ENCODE results near the gene ANO6. TPM values are rescaled to one million over a fixed set of nuclear protein-coding genes. Genes with fewer than 3 reads are reported as not detected.

ANO6 gene
- total and polyA plus RNA-seq, 12 donors: 8.9 to 52.2 (median 40.9) TPM

DNA sequence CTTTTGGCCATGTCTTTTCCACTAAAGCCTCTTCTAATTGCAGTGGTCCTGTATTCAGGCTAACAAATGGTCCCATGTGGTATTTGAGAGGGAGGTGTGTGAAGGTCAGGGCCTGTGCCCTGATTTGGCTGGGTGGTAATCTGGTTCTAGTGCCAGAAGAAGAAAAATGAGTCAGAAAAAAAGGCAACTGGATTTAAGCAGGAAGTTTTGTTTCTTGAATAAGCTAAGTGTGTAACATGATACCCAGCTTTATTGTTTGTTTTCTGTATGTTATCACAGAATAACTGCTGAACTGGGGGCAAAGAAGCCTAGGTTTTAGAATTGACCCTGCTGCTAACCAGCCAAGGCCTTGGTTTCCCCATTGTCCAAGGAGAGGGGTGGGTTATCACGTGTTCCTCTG lies 134.0 kb downstream of the ANO6 start:
- no peak overlapping the region for H3K4me3 ChIP-seq
- TF ChIP-seq, protein P1, sequence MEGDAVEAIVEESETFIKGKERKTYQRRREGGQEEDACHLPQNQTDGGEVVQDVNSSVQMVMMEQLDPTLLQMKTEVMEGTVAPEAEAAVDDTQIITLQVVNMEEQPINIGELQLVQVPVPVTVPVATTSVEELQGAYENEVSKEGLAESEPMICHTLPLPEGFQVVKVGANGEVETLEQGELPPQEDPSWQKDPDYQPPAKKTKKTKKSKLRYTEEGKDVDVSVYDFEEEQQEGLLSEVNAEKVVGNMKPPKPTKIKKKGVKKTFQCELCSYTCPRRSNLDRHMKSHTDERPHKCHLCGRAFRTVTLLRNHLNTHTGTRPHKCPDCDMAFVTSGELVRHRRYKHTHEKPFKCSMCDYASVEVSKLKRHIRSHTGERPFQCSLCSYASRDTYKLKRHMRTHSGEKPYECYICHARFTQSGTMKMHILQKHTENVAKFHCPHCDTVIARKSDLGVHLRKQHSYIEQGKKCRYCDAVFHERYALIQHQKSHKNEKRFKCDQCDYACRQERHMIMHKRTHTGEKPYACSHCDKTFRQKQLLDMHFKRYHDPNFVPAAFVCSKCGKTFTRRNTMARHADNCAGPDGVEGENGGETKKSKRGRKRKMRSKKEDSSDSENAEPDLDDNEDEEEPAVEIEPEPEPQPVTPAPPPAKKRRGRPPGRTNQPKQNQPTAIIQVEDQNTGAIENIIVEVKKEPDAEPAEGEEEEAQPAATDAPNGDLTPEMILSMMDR (IDR thresholded peaks at IDR 0.05): no peak
- no peaks in the 10 kb centered on the region for H3K9me3 ChIP-seq
- no peak for ATAC-seq
- WGBS, 2 donors: 98 to 100% methylated on average over 1 of the region's 1 CpG
- peaks cover 0 to 87% (median 35%) of the 10 kb centered on the region in 9 donors for H3K36me3 ChIP-seq
- H3K4me1 ChIP-seq: peaks cover 0 to 23% (median 0%) of the 10 kb centered on the region in 9 donors
- intact Hi-C loops (cut with DNase I): loop anchor here in 1 of 10 donors (10.0 kb wide), 1 partner anchor 75 kb away; no protein-coding TSS in a partner anchor
- H3K27ac ChIP-seq: no peak overlapping the region
- no peak for DNase-seq
- H3K27me3 ChIP-seq: no peaks in the 10 kb centered on the region

DNA sequence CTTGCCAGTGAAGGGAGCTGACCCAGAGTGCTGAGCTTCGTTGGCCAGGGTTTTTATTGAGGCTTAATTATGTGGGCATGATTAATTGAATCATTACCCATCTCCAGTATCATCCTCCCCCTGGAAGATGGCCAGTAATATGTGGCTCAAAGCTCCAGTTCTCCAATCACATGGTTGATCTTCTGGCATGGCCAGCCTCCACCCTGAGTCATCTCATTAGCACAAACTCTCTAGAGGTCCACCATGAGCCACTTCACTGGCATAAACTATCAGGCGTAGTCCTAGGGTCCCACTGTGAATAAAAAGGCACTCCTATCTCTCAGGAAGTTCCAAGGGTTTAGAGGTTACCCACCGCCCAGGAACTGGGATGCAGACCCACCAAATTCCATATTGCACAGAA lies 135.0 kb downstream of the ANO6 start:
- DNase-seq: no peak
- no peaks in the 10 kb centered on the region for H3K27me3 ChIP-seq
- H3K4me3 ChIP-seq: no peak overlapping the region
- H3K36me3 ChIP-seq: peaks cover 0 to 97% (median 35%) of the 10 kb centered on the region in 9 donors
- ATAC-seq: no peak
- H3K27ac ChIP-seq: no peak overlapping the region
- 94 to 98% methylated on average over 3 of the region's 3 CpGs for WGBS, 2 donors
- TF ChIP-seq, protein P1 (IDR thresholded peaks at IDR 0.05): no peak
- H3K9me3 ChIP-seq: no peaks in the 10 kb centered on the region
- intact Hi-C loops (cut with DNase I): no loop called here
- H3K4me1 ChIP-seq: peaks cover 0 to 16% (median 0%) of the 10 kb centered on the region in 9 donors

DNA sequence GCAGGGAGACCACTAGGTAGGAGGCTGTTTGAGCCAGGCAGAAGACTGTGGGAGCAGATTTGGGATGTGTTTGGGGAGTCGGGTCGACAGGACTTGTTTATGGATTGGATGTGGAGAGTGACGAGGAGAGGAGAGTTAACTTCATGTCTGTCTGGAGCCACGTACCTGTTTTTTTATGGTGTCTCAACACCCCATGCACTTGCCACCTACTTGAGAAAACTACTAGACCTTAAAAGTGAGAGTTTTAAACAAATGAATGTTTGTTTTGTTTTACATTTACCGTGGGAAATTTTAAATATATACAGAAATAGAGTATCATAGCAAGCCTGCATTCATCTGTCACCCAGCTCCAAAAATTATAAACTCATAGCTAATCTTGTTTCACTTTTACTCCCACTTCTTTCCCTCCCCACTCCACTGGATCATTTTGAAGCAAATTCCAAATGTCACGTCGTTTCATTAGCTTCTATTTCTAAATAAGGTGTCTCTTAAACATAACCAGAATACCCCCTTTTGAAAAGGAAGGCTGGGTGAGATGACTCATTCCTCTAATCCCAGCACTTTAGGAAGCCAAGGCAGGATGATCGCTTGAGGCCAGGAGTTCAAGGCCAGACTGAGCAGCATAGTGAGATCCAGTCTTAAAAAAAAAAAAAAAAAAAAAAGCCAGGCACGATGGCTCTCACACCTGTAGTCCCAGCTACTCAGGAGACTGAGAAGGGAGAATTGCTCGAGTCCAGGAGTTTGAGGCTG lies 136.2 kb downstream of the ANO6 start:
- no peaks in the 10 kb centered on the region for H3K9me3 ChIP-seq
- no peak for ATAC-seq
- TF ChIP-seq, protein P1 (IDR thresholded peaks at IDR 0.05): no peak
- intact Hi-C loops (cut with DNase I): no loop called here
- H3K27ac ChIP-seq: no peak overlapping the region
- DNase-seq: no peak
- peaks cover 0 to 20% (median 4%) of the 10 kb centered on the region in 9 donors for H3K4me1 ChIP-seq
- H3K4me3 ChIP-seq: no peak overlapping the region
- H3K27me3 ChIP-seq: no peaks in the 10 kb centered on the region
- peaks cover 0 to 96% (median 35%) of the 10 kb centered on the region in 9 donors for H3K36me3 ChIP-seq
- WGBS, 2 donors: 83 to 86% methylated on average over 9 to 10 of the region's 10 CpGs

DNA sequence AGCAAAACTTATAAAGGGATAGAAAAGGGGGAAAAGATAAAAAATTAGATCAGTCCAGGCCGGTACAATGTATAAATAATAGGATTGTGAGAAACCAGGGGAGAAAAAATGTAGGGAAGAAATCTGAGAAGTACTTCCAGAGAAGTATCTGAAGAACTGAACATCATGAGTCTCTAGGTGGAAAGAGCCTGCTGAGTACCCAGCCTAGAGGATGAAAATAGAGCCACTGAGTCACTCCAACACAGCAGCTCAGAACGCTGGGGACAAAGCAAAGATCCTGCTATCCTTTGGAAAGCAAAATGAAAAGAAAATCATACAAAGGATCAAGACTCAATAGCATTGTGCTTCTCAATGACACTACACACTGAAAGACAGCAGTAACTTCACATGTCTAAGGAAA lies 138.0 kb downstream of the ANO6 start:
- Histone ChIP-seq H3K27ac (no peak overlapping the region), H3K27me3 (no peaks in the 10 kb centered on the region), H3K36me3 (peaks cover 0 to 92% (median 18%) of the 10 kb centered on the region in 9 donors), H3K9me3 (no peaks in the 10 kb centered on the region), H3K4me1 (peaks cover 0 to 37% (median 19%) of the 10 kb centered on the region in 9 donors), H3K4me3 (no peak overlapping the region)
- ATAC-seq (no peak), DNase-seq (no peak)
- intact Hi-C loops (cut with DNase I): no loop called here
- WGBS, 2 donors: 88 to 90% methylated on average over 2 of the region's 2 CpGs
- TF ChIP-seq, protein P1 (IDR thresholded peaks at IDR 0.05): no peak

Data from heart right ventricle (tissue), 16 donors.